GM12872 (cell line): ENCODE results near the gene SNAI3.

Experiments used
- TF ChIP-seq, protein P1 (sequence below): IDR thresholded peaks from 3 replicates; pipeline ENCODE4 v1.5.1; 2011; ENCODE audit warnings: low read depth, mild to moderate bottlenecking, low read length, moderate library complexity; ENCODE audit not compliant: insufficient read depth

SNAI3 gene

DNA sequence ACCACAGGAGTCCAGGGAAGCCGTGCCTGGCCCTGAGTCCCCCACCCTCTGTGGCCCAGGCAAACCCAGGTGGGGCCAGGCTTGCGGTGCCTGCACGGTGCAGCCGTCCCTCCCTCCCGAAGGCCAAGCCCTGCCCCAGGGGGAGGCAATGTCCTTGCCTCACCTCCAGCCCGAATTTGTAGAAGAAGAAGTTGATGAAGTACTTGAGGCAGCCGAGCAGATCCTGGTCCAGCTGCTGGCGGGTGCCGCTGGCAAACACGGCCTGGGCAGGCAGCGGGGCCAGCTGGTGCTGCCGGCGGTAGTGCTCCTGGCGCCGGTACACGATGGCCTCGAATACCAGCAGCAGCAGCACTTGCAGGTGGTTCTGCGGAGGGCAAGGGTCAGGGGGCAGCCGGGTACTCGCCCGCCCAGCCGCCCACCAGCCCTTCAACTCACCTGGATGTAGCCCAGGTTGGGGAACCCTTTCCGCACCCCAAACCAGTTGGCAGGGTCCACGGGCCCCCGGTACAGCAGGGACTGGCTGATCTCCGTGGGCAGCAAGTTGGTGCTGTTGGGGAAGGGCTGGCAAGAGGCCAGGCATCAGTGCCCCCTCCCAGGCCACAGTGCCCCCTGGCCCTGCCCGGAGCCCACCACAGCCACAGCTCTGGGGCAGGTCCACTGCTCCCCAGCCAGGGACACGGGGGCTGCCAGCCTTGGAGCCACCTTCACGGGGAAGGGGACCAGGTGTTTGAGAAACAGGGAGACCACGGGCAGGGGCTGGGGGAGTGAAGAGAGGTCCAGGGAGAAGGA lies 46.1 kb upstream of the SNAI3 start:
- TF ChIP-seq, protein P1, sequence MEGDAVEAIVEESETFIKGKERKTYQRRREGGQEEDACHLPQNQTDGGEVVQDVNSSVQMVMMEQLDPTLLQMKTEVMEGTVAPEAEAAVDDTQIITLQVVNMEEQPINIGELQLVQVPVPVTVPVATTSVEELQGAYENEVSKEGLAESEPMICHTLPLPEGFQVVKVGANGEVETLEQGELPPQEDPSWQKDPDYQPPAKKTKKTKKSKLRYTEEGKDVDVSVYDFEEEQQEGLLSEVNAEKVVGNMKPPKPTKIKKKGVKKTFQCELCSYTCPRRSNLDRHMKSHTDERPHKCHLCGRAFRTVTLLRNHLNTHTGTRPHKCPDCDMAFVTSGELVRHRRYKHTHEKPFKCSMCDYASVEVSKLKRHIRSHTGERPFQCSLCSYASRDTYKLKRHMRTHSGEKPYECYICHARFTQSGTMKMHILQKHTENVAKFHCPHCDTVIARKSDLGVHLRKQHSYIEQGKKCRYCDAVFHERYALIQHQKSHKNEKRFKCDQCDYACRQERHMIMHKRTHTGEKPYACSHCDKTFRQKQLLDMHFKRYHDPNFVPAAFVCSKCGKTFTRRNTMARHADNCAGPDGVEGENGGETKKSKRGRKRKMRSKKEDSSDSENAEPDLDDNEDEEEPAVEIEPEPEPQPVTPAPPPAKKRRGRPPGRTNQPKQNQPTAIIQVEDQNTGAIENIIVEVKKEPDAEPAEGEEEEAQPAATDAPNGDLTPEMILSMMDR: no peak

DNA sequence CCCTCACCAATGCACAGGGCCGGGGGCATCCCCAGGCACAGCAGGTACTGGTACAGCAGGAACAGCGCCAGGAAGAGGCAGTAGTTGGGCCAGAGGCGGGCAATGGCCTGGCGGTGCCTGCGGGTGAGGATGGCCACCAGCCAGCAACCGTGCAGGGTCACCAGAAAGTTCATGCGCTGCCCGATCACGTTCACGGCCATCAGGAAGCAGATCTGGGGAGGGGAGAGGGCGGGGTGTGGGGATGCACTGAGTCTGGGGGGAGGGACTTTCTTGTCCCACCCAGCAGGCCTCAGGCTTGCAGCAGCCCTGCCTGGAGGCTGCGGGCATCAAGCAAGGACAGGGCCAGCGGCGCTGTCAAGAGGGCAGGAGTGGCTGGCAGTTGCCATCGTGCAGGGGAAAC lies 45.4 kb upstream of the SNAI3 start:
- TF ChIP-seq, protein P1: no peak

DNA sequence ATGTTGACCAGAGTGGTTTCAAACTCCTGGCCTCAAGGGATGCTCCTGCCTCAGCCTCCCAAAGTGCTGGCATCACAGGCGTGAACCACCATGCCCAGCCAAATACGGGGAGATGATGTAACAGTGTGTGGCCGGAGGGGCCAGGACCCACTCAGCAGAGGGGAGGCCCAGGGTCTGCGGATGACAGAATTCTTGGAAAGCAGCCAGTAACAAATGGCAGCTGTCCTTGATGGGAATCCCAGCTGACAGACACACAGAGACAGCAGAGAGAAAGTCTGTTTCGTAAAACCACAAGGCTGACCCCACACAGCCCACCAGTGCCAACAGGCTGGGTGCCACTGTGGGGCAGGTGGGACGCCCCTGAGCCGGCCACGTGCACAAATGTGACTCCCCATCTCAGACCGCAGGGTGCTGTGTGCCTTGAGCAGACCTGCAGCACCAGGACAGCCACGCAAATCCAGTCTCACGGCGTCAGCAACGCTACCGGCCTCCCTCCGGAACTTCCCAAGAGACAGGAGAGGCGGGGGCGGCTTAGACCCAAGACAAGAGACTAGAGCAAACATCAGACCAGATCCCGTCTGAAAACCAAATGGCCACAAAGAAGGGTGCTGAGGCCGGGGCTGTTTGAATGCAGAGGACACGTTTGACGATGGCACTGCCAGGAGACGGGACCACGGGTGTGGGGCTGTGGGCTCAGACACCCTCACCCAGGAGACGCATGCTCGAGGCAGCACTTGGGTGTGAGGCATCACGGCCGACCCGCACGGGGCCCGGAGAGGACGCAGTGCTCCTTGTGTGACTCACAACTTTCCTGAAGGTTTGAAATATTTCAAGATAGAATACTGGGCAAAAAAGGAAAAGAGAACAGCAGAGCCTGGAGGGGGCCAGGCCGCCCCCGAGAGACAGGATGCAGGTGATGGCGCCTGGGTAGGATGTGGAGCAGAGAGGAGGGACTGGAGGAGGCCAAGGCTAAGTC lies 44.6 kb upstream of the SNAI3 start:
- TF ChIP-seq, protein P1: no peak

DNA sequence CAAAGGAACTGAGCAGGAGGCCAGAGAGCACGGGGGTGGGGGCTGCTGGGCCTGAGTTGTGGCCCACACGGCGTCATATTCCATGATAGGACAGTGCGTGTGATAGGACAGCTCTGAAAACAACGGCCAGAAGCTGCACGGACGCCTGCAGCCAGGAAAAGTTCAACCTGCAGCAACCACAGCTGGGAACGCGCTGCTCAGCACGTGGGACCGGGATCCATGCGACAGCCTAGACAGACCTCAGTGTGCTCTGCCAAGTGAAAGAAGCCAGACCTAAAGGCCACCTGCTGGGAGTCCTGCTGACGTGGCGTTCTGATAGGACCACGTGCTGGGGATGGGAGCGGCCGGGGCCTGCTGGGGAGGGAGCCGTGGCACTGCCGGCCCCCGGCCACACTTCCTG lies 41.6 kb upstream of the SNAI3 start:
- TF ChIP-seq, protein P1: no peak

DNA sequence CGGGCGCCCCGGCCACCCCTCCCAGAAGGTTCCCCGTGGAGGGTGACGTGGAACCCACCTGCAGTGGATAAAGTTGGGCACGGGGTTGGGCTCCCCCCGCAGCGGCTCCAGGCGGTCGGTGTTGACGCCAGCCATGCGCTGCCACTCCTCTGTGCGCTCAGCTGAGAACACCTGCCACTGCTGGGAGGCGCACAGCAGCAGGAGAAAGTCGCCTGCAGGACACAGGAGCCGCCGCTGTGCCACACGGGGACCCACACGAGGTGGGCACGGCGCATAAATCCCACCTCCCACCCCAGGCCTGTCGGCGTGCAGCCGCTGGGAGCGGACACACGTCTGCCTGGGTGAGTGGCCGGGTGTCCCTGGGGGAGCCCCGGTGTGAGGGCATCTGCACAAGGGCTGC lies 40.7 kb upstream of the SNAI3 start:
- TF ChIP-seq, protein P1: no peak

DNA sequence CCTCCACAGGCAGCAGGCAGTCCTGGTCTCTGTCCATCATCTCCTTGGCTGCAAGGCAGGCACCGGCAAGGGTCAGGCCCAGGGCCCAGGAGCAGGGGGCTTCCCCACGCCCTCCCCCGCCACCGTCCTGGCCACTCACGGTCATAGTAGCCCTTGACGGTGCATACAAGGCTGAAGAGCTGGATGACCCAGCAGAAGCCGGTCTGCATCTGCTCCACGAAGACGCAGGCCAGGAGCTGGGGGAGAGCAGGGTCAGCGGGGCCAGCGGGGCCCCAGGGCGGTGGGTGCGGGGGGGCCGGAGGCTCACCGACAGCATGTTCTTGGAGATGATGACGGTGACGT lies 40.1 kb upstream of the SNAI3 start:
- TF ChIP-seq, protein P1: no peak

DNA sequence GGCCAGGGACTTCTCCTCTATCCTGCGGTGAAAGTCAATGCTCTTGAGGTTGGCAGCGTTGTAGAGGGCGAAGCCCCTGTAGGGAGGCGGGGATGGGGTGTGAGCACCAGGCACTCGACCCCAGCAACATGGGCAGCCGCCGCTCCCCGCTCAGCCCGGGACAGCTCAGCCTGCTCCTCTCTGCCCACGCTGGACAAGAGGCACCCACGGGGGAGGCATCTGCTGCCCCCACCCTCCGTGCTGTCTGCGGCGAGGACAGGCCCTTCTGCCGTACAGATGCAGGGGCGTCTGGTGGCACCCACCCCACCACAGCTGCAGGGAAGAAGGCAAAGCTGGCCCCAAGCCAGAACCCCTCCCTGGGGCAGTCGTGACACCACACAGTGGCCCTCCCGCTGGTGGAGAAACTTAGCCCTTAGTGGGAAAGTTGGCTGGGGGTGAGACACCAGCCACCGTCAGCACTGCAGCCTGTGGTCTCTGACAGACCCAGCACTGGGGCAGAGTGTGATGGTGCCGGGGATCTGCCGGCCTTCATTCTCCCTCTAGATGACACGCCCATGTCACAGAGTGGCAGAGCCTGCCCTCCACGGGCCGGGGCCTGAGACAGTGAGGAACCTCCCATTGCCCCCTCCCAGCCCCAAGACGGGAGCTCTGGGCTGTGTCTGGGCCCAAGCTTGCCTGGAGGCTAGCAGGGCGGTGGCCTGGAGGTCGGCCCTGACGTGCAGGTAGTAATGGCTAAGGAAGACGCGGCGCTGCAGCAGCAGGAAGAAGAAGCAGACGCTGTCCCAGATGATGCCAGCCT lies 39.5 kb upstream of the SNAI3 start:
- TF ChIP-seq, protein P1: no peak
